Hematopoietic multipotent progenitor cell treated with erythropoietin and hydrocortisone succinate and interleukin-3 and kit ligand, for 15 days (in vitro differentiated cells): ENCODE results near the gene AATK.
A peak's percentile ranks its signal among the peaks of the same experiment; 100 is the strongest.

Experiments
- DNase-seq: peaks from one replicate; pipeline ENCODE4 v3.0.0-alpha.2; 2015; ENCODE audit warnings: low spot score

Gene AATK

DNA sequence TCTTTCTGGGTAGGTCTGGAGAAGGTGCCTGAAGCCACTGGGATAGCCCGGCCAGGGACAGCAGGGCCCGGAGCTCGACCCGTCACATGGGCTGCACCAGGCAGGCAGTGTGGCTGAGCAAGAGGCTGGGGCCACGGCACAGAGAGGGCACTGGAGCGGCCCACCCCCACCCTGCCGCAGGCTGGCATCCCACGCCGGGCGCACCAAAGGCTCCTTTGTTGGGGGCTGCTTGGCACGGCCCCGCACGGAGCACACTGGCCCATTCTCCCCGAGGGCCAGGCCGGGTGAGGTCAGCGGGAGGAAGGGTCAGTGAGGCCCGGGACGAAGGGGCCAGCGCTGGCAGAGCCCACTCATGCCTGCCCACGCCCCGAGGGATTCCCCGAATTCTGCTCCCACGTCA, 37.2 kb downstream of the AATK start:
- no peak for DNase-seq

DNA sequence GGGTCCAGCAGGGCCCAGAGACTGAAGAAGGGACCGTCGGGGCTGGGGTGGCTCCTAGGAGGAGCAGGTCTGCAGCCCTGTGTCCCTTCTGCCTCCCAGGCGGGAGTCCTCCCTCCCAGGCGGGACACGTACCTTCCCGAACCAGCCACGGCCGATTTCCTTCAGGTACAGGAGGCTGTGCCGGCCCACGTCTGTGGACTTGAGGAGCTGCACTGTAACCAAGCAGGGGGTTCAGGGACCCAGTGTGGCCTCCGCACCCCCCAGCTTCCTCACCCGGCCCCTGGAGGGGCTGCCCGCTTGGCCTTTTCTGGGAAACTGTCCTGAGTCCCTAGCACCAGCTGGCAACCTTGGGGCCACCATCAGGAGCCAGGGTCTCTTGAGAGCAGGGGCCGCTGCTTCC, 37.7 kb downstream of the AATK start:
- DNase-seq = no peak

DNA sequence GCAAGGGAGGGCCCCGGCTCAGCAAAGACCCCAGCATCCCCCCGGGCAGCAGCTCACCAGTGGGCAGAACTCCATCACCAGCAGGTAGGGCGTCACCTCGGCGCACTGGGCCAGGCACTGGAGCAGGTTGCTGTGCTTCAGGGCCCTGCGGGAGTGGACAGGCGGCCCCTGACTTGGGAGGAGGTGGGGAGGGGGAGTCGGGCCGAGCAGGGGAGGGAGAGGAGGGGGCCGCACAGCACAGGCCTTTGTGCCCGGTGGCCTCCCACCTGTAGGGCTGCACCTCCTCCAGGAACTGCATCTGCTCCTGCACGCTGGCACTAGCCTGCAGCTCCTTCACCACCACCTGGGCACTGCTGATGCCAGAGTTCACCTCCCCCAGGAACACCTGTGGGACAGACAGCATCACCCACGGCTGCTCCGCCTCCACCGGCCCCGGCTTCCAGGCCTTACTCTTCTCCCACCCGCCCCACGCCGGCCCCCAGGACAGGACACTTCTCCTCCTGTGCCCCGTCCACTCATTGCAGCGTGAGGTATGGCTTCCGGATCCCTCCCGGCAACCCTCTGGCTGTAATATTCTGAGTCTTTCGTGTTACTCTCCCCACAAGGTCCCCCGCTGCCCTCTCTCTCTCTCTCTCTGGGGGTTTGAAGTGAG, 38.4 kb downstream of the AATK start:
- DNase-seq = no peak

DNA sequence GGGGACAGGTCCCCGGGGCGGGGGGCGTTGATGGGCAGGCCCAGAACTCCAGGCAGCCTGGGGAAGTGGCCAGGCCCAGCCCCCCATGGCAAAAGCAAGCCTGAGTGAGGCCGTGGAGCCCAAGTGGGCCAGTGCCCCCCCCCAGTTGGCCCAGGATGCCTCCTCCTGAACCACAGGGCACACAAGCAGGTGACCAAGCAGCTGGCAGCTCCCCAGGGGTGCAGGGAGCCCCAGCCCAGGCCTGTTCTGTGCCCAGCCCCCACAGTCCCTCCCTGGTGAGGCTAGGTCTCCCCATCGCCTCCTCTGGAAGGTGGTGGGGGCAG, 38.9 kb downstream of the AATK start:
- DNase-seq = no peak

DNA sequence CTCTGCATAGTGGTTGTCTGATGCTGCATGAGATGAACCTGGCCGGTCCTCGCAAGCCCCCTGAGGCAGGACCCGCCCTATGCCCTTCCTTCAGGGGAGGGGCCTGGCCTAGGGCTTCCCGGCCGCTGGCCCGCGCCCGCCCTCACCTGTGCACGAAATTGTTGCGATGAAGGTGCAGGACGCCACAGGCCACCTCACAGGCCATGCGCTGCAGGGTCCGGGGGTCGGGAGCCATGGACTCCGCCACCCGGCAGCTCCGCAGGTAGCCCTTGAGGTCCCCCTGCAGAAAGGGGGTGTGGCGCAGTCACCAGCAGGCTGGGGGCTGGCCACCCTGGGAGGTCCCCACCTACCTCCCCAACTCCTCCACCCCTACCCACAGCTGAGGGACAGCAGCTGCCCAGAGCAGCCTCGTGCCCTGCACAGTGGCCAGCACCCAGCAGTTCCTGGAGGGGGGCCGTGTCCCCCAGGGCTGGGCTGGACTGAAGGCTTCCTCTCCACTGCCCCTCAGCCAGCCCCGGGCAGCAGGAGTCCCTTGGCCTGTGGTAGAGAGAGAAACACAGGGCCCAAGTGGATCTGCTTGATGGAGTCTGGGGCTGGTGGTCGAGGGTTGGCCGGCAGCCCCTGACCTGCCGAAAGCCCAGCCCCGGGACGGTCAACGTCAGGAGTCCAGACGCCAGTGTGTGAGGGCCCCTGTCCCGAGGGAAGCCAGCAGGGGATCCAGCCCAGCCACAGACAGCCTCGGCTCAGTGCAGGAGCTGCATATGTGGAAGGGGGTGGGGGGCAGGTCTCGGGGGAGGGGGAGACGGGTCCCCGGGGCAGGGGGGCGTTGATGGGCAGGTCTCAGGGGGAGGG, 39.5 kb downstream of the AATK start:
- no peak for DNase-seq

DNA sequence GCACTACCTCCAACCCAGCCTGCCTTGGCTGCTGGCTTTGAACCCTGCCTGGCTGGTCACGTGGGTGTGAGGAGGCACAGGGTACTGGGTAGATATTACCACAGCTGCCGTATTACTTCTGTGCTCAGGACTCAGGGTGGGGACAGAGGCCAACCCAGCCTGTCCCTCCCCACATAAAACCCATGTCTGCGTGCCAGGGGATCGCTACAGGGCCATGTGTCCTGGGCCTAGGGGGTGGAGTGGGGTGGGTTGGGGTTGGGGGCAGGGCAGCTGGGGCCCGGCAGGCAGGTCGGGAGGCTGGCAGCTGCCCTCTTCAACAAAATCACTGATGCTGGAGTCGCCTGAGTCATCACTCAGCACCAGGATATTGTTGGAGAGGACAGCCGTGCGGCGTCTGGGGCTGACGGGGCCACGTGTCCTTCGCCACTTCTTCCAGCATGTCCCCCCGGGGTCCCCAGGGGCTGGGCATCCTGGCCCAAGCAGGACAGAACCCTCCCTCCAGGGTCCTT, 40.4 kb downstream of the AATK start:
- DNase-seq = no peak

DNA sequence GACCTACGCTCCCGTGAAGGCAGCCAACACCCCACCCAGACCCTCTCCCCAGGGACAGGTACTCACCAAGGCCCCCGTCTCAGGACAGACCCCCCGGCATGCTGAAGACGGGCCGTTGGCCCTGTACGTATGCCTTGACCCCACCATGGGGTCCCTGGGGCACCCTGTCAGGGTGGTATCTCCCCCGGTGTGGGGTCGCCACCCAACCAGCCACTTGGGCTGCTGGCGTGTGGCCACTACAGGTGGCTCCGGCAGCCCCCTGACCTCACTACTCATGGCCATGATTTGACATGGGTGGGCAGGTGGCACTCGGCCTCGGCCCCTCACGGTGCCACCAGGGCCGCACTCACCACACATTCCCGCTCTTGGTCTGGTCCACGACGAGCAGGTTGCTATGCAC, 41.6 kb downstream of the AATK start:
- DNase-seq = no peak

DNA sequence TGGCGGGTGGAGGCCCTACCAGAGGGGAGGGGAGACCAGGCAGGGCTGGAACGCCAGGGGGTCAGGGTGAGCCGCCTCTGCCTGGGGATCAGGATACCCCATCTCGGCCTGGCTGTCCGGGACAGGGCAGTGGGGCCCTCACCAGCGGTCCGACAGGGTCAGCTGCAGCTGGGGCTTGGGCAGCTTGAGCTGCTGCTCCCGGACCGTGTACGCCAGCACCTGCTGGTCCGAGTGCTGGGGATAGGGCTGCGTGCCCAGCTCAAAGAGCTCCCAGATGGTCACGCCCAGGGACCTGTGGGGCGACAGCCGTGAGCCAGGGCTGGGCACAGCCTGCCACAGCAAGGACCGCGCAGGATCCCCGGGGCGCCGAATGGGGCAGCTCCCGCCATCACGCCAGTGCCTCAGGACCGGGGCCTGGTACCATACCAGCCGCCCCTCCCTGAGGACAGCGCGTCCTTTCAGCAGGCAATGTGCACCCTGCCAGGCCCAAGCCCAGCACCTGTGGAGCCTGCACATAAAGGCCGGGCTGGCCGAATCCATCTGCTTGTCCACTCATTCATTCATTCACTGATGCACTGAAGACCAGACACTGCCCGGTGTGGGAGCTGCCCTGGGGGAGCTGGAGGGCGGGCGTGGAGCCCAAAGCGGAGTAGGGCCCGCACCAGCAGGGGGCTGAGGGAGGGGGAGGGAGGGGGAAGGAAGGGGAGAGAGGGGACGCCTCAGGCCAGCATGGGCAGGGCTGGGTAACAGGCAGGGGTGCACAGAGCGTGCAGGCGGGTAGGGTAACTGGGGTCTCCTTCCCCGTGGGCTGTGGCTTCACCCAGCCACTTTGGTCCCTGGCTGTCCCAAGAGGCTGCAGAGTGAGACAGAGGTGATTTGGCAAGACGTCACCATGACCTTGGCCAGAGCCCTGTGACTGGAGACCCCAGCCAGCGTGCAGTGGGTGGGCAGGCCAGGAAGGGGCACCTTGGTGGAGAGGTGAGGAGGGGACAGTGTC, 42.7 kb downstream of the AATK start:
- no peak for DNase-seq

DNA sequence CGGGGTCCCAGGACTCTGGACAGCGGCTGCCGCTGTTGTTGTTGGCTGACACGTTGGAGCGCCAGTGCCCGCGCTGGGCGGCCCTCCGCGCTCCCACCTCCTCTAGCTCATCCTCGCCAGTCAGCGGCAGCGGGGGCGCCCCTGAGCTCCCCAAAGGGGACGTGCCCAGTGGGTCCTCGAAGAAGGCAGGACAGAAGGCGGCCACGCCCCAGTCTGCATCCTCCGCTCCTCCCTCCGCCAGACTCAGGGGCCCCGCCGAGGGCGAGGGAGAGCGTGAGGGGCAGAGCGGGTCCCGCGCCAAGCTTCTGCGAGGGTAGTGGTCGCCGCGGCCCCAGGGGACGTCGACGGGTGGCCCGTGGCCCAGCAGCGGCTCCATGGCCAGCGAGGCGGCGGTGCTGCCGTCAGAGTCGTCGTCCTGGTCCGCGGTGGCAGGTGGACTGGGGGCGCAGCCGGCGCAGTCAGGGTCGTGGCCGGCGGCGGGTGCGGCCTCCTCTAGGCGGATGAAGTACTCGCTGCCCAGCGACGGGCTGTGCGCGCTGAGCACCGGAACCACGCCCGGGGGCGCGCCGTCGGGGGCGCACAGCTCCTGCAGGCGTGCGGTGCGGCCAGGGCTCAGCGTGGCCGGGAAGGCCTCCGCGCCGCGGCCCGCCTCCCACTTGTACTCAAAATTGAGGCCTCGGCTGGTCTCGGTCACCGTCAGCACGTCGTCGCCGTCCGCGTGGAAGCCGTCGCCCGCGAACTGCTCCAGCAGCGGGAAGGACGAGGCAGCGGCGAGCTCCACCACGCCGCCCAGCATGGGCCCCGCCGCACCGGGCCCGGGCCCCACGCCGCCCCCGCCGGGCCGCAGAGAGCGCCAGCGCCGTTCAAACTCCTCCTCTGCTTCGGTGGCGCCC, 43.9 kb downstream of the AATK start:
- DNase-seq = no peak

DNA sequence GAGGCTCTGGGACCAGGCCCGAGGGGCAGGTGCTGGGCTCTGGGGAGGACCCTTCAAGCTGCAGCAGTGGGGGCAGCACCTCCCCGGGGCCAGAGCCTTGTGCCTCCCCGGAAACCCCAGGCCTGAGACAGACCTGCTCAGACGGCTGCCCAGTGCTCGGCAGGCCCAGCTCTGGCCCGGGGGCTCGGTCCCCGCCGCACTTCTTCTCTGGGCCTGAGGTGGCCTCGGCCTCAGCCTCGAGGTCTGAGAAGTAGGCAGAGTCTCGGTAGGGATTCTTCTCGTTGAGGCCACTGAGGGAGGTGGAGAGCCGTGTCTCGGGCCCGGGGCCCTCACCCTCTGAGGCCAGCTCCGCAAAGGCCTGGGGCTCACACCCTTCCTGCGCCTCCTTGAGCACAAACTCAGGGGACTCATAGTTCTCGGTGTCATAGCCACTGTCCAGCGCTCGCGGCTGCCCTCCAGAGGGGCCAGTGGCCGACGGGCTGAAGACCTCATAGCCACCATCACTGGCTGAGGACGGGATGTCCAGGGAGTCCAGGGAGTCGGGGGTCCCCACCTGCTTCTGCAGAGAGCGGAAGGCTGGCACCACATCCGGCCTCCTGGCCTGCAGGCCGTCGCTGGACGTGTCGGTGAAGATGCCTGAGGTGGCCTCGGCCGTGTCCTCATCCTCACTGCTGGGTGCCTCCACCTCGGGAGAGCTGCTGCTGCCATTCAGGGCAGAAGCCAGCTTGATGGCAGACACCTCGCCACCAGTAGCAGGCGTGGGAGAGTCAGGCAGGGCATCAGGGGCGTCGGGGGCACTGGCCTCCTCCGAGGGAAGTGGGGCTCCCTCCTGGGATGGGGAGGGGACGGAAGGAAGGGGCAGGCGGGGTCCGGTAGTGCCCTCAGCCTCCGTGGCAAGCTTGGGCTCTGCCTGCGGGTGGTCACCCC, 45.1 kb downstream of the AATK start:
- no peak for DNase-seq

DNA sequence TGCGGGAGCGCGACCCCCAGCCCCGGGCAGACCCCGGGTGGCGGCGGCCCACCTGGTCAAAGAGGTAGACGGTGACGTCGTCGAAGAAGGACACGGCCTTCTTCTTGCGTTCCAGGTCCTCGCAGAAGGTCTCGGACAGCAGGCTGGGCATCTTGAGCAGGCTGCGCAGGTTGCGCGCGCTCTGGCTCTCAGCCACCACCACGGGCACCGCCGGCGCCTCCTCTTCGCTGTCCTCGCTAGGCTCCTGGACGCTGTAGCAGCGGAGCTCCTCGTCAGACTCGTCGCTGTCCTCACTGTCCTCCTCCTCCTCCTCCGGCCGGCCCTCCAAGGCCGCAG, 45.9 kb downstream of the AATK start:
- DNase-seq = no peak

DNA sequence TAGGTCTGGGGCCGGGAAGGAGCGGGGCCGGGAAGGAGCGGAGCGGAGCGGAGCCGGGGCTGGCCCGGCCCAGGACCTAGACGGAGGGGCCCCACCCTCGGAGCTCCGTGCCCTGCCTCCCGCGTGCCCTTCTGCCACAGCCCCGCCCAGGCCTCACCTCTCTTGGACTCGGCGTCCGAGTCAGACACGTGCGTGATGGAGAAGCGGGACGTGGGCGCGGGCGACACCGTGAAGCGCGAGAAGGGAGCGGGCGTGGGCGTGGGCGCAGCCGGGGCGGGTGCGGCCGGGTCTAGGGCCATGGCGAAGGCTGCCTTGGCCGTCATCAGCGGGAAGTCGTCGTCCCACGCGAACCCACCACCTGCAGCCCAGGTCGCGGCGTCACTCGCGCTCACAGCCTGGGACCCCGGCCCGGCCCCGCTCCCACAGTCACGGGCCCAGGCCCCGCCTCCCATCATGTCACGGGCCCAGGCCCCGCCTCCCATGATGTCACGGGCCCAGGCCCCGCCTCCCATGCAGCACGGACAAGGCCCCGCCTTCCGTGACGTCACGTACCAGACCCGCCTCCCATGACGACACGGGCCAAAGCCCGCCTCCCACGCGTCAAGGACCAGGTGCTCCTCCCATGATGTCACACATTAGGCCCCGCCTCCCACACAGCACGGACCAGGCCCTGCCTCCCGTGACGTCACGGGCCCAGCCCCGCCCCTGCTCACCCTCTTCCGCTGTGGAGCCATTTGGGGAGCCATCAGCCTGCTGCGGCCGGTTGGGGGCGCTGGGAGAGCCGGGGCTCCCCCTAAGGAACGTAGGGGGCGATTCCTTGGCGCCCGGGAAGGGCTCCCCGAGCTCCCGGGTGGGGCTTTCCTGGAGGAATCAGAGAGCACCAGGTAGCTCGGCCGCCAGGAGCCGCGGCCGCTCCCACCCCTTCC, 46.5 kb downstream of the AATK start:
- DNase-seq = peak; percentile 77

DNA sequence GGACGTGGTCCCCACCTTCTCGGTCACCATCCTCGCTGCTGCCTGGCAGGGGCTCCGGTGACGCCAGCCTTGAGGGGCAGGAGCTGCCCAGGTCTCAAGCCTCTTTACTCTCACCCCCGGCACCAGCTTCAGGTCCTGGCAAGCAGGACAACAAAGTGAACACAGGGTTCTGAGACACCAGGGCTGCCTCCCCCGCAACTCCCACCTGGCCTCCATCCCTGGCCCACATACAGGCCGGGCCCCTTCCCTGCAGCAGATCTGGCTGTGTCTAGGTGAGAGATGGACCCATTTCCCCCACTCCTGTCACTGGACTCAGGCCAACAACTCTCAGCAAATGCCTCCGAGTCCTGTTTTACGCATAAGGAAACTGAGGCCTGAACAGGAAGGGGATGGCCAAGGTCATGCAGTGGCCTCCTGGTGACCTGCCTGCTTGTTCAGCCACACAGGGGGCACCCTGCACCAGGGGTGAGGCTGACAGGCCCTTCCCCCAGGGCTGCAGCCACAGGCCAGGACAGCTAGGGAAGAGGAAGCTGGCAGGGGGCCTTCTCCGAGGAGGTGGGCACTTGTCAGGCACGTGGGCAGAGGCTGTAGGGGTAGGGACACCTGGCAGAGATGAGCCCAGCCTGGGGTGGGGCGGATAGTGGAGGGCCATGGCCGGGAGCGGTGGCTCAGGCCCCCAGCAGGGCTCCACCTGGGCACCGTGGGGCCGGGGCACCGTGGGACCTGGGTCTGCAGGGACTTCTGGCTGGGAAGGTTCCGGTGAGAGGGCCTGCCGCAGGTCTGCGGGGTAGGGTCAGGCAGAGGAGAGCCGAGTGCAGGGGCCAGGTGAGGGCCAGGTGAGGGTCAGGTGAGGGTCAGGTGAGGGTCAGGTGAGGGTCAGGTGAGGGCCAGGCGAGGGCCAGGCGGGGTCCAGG, 47.5 kb downstream of the AATK start:
- DNase-seq = no peak

DNA sequence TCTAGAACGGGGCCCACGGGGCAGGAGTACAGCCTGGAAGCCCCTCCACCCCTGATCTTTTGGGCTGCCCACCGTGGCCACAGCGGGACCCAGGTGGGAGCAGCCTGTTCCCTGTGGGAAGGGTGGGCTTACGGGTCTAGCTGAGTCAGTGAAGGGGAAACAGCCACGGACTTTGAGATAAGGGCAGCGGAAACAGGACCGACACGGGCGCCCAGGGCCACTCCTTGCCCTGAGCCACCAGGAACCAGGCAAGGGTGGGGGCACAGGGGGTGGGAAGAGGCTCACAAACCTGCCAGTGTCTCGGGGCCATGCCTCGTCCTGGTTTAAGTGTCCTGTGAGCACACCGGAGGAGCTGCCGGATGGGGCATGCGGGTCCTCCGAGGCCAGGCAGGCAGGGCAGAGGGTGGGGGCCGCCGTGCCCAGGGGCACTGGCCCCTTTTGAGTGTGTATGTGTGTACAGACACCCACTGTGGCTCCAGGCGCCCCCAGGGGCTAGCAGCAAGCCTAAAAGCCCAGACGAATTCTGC, 48.3 kb downstream of the AATK start:
- DNase-seq = no peak

DNA sequence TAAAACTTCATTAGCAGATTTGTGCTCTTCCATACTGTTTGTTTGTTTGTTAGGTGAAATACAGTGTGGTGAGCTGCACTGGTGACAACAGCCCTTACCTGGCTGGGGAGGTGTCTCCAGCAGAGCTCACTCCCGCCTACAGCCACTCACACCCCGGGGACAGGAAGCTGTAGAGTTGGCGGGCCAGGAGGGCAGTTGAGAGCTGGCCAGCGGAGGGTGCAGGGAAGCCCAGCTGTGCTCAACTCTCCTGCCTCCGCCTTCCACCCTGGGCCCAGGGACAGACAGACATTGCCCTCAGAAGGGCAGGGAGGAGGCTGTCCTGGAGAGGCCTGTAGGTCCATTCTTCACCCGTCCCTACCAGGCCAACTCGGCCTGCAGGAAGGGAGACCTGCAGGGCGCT, 49.3 kb downstream of the AATK start:
- no peak for DNase-seq

DNA sequence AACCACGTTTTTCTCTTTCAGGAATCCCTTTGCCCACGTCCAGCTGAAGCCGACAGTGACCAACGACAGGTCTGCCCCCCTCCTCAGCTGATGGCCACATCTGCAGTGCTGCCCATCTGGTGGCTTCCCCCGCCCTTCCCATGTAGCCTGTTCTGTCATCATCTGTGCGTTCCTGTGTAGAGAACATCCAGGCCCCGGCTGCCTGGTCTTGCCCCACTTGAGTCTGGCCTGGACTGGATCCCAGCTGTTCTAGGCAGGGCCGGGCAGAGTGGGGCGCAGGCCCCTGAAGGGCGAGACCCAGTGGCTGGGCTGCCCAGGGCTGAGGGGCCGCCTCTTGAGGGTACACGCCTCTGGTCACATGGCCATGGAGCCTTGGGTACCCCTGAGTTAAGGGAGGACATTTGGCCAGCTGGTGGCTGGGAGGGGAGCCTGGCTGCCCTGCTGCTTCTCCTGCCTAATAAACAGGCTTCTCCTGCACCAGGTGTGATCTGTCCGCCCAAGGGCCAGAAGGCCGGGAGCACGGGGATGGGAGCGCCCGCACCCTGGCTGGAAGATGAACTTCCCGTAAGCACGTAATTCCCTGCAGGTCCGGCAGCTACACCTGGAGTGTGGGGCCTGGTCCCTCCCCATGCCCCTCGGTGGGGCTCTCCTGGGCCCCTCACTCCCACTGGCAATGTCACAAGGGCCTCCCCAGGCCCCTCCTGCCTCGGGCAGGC, 50.1 kb downstream of the AATK start:
- DNase-seq = no peak

DNA sequence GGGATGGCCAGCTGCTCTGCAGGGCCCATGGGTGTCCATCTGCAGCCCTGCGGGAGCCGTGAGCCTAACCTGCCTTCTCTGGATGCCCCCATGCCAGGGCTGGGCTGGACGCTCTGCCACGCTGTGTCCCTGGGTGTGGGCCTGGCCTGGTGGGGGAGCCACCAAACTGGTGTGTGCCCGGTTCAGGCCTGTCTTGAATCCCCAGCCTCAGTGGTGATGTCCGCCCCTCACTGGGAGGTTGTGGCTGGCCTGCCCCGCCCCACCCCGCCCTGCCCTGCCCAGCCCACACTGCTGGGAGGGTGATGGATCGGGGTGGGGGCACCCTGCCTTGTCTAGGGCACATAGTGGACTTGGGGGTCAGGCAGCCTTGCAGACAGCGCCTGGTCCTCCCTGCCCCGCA, 50.8 kb downstream of the AATK start:
- no peak for DNase-seq
